Measurements from ENCODE around the gene PRMT5. TPM values are rescaled to one million over a fixed set of nuclear protein-coding genes. Genes with fewer than 3 reads are reported as not detected.
A peak's percentile ranks its signal among the peaks of the same experiment; 100 is the strongest.

The PRMT5 gene
- total and polyA plus RNA-seq, 2 donors from 2014 or later = 58.7 to 64.2 TPM

DNA sequence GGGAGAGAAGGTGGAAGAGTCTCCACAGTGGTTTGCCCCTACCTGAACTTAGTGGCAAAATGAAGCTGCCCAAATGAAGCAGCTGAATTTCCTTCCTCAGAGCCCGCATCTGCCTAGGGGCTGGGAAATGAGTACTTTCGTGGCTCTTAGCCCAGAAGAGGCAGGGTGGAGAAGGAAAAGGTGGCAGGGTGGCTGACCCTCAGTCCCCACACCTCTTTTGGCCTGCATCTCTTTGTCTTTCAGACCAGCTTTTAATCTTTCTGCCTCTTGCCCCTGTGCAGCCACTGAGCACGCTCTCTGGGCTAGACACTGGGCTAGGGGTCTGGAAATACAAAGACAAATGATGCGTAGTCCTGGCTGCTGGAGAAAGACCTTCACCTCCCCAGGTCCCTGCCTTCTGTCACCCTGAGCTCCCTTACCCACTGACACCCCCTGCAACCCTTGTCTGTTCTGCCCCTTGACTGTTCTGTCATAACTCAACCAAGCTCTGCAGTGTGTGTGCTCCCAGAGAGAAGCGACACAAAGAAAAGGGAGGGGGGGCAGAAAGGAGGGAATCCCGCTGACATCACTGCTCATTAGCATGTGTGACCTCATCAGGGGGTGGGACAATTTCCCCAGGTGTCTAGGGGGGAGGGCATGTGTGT lies 46.5 kb downstream of the PRMT5 start:
- Histone ChIP-seq H3K9ac (ENCODE audit: low read length in 3 of 3) (peak overlapping the region in 1 of 3 donors; percentile 7), H3K36me3 (ENCODE audit: control insufficient read depth in 2 of 3, insufficient read depth in 3 of 3, low read length in 3 of 3) (peaks cover 0 to 14% (median 11%) of the 10 kb centered on the region in 3 donors), H3K27me3 (ENCODE audit: control insufficient read depth, insufficient read depth, low read length) (no peaks in the 10 kb centered on the region), H3K4me1 (ENCODE audit: control insufficient read depth in 2 of 3, insufficient read depth in 2 of 3, low read depth in 1 of 3, low read length in 3 of 3) (peaks cover 0 to 12% (median 4%) of the 10 kb centered on the region in 3 donors), H3K9me3 (ENCODE audit: control insufficient read depth in 2 of 3, insufficient read depth in 1 of 3, low read length in 3 of 3) (no peaks in the 10 kb centered on the region), H3K27ac (ENCODE audit: low read depth in 2 of 2, low read length in 2 of 2) (no peak overlapping the region), H3K4me3 (ENCODE audit: low read length in 3 of 3) (no peak overlapping the region)
- intact Hi-C loops (cut with DNase I) = no loop called here
- peak in 4 of 5 donors; percentile 87 to 95 (median 94) for DNase-seq
- no peak for FAIRE-seq
- TF ChIP-seq, protein P1, sequence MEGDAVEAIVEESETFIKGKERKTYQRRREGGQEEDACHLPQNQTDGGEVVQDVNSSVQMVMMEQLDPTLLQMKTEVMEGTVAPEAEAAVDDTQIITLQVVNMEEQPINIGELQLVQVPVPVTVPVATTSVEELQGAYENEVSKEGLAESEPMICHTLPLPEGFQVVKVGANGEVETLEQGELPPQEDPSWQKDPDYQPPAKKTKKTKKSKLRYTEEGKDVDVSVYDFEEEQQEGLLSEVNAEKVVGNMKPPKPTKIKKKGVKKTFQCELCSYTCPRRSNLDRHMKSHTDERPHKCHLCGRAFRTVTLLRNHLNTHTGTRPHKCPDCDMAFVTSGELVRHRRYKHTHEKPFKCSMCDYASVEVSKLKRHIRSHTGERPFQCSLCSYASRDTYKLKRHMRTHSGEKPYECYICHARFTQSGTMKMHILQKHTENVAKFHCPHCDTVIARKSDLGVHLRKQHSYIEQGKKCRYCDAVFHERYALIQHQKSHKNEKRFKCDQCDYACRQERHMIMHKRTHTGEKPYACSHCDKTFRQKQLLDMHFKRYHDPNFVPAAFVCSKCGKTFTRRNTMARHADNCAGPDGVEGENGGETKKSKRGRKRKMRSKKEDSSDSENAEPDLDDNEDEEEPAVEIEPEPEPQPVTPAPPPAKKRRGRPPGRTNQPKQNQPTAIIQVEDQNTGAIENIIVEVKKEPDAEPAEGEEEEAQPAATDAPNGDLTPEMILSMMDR (IDR thresholded peaks at IDR 0.05; ENCODE audit: borderline replicate concordance, extremely low read depth, insufficient read depth) = no peak

DNA sequence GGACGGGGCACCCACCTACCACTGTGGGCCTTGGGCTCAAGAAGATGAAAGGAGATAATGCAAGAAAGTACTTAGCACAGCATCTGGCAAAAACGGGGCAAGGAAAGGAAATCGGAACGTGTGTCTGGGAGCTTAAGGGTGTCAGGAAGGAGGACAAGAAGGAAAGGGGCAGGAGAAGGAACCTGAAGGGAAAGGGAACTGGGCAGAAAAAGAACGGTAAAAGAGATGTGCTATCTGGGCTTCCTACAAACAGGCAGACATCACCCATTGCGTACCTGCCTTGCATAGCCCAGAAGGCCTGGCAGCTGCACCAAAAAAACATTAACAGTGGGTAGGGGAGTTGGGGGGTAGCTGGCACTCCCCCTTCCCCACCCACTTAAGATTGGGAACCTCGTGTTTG lies 47.1 kb downstream of the PRMT5 start:
- TF ChIP-seq, protein P1 (IDR thresholded peaks at IDR 0.05; ENCODE audit: borderline replicate concordance, extremely low read depth, insufficient read depth) = no peak
- H3K4me3 ChIP-seq (ENCODE audit: low read length in 3 of 3) = no peak overlapping the region
- intact Hi-C loops (cut with DNase I) = no loop called here
- DNase-seq (no peak), FAIRE-seq (no peak)
- no peak overlapping the region for H3K27ac ChIP-seq (ENCODE audit: low read depth in 2 of 2, low read length in 2 of 2)
- H3K9me3 ChIP-seq (ENCODE audit: control insufficient read depth in 2 of 3, insufficient read depth in 1 of 3, low read length in 3 of 3) = no peaks in the 10 kb centered on the region
- H3K27me3 ChIP-seq (ENCODE audit: control insufficient read depth, insufficient read depth, low read length) = no peaks in the 10 kb centered on the region
- peaks cover 0 to 19% (median 11%) of the 10 kb centered on the region in 3 donors for H3K36me3 ChIP-seq (ENCODE audit: control insufficient read depth in 2 of 3, insufficient read depth in 3 of 3, low read length in 3 of 3)
- no peak overlapping the region for H3K9ac ChIP-seq (ENCODE audit: low read length in 3 of 3)
- H3K4me1 ChIP-seq (ENCODE audit: control insufficient read depth in 2 of 3, insufficient read depth in 2 of 3, low read depth in 1 of 3, low read length in 3 of 3) = peaks cover 0 to 11% (median 4%) of the 10 kb centered on the region in 3 donors

DNA sequence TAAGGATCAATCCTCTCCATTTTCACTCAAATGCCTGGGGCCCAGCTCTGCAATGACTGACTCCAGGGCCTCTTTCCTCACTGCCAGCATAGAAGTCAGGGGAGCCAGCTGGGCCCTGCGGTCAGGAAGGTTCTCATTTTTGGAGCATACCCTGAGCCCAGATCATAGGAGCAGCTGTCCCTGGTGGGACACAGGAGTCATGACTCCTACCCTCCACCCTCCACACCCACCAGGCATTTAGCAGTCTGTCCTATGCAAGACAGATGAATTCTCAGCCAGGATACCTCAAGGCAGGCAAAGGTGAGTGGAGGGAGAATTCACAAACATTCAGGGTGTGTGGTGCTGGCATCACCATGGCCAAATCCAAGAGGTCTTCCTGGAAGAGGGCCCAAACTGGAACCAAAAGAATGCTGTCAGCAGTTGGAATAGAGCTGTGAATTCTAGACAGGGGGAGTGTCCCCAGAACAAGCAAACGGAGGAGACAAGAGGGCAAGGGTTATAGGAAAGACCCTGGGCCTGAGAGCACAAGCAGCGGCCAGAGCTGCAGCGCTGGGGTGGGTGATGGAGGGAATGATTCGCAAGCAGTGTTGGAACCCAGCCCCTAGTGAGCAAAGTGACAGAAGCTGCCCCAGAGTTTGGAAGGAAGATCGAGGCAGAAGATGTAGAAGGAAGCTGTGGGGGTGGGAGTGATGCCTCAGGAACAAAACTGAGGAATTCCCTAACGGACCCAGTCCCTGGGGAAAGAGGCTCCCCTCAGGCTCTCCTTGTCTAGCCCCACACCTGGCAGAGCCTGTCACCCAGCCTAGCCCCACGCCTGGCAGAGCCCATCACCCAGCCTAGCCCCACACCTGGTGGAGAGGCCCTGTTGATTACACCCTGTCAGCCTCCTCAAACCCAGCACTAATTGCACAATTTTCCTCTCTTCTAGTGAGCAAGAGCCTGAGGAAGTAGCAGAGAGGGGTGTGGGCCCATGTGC lies 50.6 kb downstream of the PRMT5 start:
- H3K36me3 ChIP-seq (ENCODE audit: control insufficient read depth in 2 of 3, insufficient read depth in 3 of 3, low read length in 3 of 3) = peaks cover 2 to 52% (median 37%) of the 10 kb centered on the region in 3 donors
- H3K9ac ChIP-seq (ENCODE audit: low read length in 3 of 3) = no peak overlapping the region
- FAIRE-seq (no peak), DNase-seq (no peak)
- H3K4me1 ChIP-seq (ENCODE audit: control insufficient read depth in 2 of 3, insufficient read depth in 2 of 3, low read depth in 1 of 3, low read length in 3 of 3) = peaks cover 0 to 6% (median 0%) of the 10 kb centered on the region in 3 donors
- H3K9me3 ChIP-seq (ENCODE audit: control insufficient read depth in 2 of 3, insufficient read depth in 1 of 3, low read length in 3 of 3) = no peaks in the 10 kb centered on the region
- H3K4me3 ChIP-seq (ENCODE audit: low read length in 3 of 3) = no peak overlapping the region
- no peak overlapping the region for H3K27ac ChIP-seq (ENCODE audit: low read depth in 2 of 2, low read length in 2 of 2)
- intact Hi-C loops (cut with DNase I) = no loop called here
- no peaks in the 10 kb centered on the region for H3K27me3 ChIP-seq (ENCODE audit: control insufficient read depth, insufficient read depth, low read length)
- TF ChIP-seq, protein P1 (IDR thresholded peaks at IDR 0.05; ENCODE audit: borderline replicate concordance, extremely low read depth, insufficient read depth) = no peak

All from kidney (tissue), 14 donors.